Endothelial cell of umbilical vein (primary cell): ENCODE results near the gene MAGEA11. TPM values are rescaled to one million over a fixed set of nuclear protein-coding genes. Genes with fewer than 3 reads are reported as not detected.
"Not testable (repeated sequence)": the region's sequence is repeated elsewhere in the genome, so short reads cannot be mapped to it uniquely, and the experiment has no call there.

Source experiments
- BruUV-seq: library from RNA; stranded (reverse); fragments of 400-500 nt; replicated peaks from 2 replicates; lab custom pipeline; 2021; lab: Mats Ljungman, UMichigan
- CTCF ChIA-PET: fragments of 300-600, 350-600 bp; sonication (Branson Sonifier 250); formaldehyde crosslinking; loops from one replicate; lab custom pipeline; 2021; ENCODE audit warnings: antibody characterized with exemption, inconsistent platforms; lab: Charles Lee
- POLR2A ChIA-PET: fragments of 300-600, 350-600 bp; sonication (Branson Sonifier 250); formaldehyde crosslinking; loops from one replicate; lab custom pipeline; 2021; ENCODE audit warnings: antibody characterized with exemption, inconsistent platforms; lab: Charles Lee
- DNase-seq: peaks from one replicate; pipeline ENCODE4 v3.0.0-alpha.2; 2011; ENCODE audit warnings: low read depth, low spot score
- FAIRE-seq: peaks from 2 replicates; lab custom pipeline; 2011; peaks lifted over from hg19 to GRCh38; lab: Jason Lieb, UNC
- H2AFZ ChIP-seq: 2 replicates; pipeline ENCODE4 v1.6.0; 2012; ENCODE audit warnings: low read depth, low read length, control low read depth, inconsistent platforms
- H3K27ac ChIP-seq: 2 replicates; pipeline ENCODE4 v1.5.1; 2011; ENCODE audit warnings: low read depth, mild to moderate bottlenecking, control low read depth, low read length, moderate library complexity; ENCODE audit not compliant: insufficient read depth
- H3K27me3 ChIP-seq, 2 experiments: 2 replicates each; pipeline versions ENCODE4 v1.6.0 to v1.6.1; 2011; ENCODE audit warnings: low read length in 2 of 2, mixed read lengths in 1 of 2; ENCODE audit not compliant: control insufficient read depth in 2 of 2, insufficient read depth in 2 of 2
- H3K36me3 ChIP-seq, 2 experiments: 2 replicates in 1 of 2; 3 replicates in 1 of 2; pipeline ENCODE4 v1.5.1; 2011; ENCODE audit warnings: low read length in 2 of 2, mild to moderate bottlenecking in 1 of 2, moderate library complexity in 1 of 2; ENCODE audit not compliant: control insufficient read depth in 2 of 2, insufficient read depth in 2 of 2; ENCODE audit errors: extremely low read depth in 1 of 2
- H3K4me1 ChIP-seq: 3 replicates; pipeline ENCODE4 v1.5.1; 2011; ENCODE audit warnings: mild to moderate bottlenecking, low read length; ENCODE audit not compliant: control insufficient read depth, insufficient read depth; ENCODE audit errors: extremely low read depth
- H3K4me2 ChIP-seq: 2 replicates; pipeline ENCODE4 v1.6.1; 2011; ENCODE audit warnings: low read length, control low read depth, mixed read lengths; ENCODE audit not compliant: insufficient read depth
- H3K4me3 ChIP-seq, 3 experiments: fragments of 200-600 bp in 1 of 3; sonication (generic), shearing (Covaris generic) in 1 of 3; replicated peaks in 1 of 3; 2 replicates each; pipeline ENCODE4 v1.5.1; 2011 to 2016; ENCODE audit warnings: control low read depth in 3 of 3, low read length in 3 of 3, mild to moderate bottlenecking in 2 of 3, inconsistent platforms in 1 of 3, low read depth in 1 of 3, moderate library complexity in 1 of 3; ENCODE audit not compliant: insufficient read depth in 1 of 3
- H3K79me2 ChIP-seq: 2 replicates; pipeline ENCODE4 v1.6.0; 2012; ENCODE audit warnings: low read length, inconsistent platforms; ENCODE audit not compliant: control insufficient read depth, insufficient read depth
- H3K9ac ChIP-seq: replicated peaks from 2 replicates; pipeline ENCODE3; 2011; ENCODE audit warnings: low read length, control low read depth; ENCODE audit not compliant: insufficient read depth; ENCODE audit errors: extremely low read depth
- H3K9me1 ChIP-seq: replicated peaks from 3 replicates; pipeline ENCODE4 v1.6.0; 2011; ENCODE audit warnings: mild to moderate bottlenecking, low read length; ENCODE audit not compliant: control insufficient read depth, insufficient read depth; ENCODE audit errors: extremely low read depth
- H3K9me3 ChIP-seq: replicated peaks from 2 replicates; pipeline ENCODE4 v1.5.1; 2012; ENCODE audit warnings: low read length, inconsistent platforms; ENCODE audit not compliant: control insufficient read depth, insufficient read depth
- H4K20me1 ChIP-seq: replicated peaks from 2 replicates; pipeline ENCODE3; 2011; ENCODE audit warnings: mild to moderate bottlenecking, low read length; ENCODE audit not compliant: control insufficient read depth, insufficient read depth; ENCODE audit errors: extremely low read depth
- FOS ChIP-seq: IDR thresholded peaks from 2 replicates; pipeline ENCODE4 v1.6.1; 2011; ENCODE audit warnings: mild to moderate bottlenecking, low read length, moderate library complexity, borderline replicate concordance; ENCODE audit not compliant: insufficient read depth
- MAX ChIP-seq: IDR thresholded peaks from 2 replicates; pipeline ENCODE4 v1.6.1; 2011; ENCODE audit not compliant: insufficient read depth, insufficient read length
- MYC ChIP-seq: IDR thresholded peaks from one replicate; pipeline ENCODE4 v1.6.1; 2011; ENCODE audit warnings: mild to moderate bottlenecking, low read depth, low read length
- POLR2A ChIP-seq: IDR thresholded peaks from 2 replicates; pipeline ENCODE4 v1.6.1; 2012; ENCODE audit warnings: low read depth, mild to moderate bottlenecking, control low read depth, low read length
- dilution Hi-C: fragments of 300-500 bp; cut with MboI; formaldehyde crosslinking; loops from one replicate; pipeline ENCODE4 v1.15.0; 2019; ENCODE audit warnings: low sequenced_read_pairs; ENCODE audit not compliant: extremely low pct_ligation_motif_present
- intact Hi-C: fragments of 100-400 bp; cut with micrococcal nuclease; formaldehyde crosslinking; loops from one replicate; pipeline ENCODE4 v1.10.0; 2022
- polyA plus RNA-seq, 4 experiments: library from polyadenylated mRNA; depleted of rRNA in 3 of 4; stranded (reverse) in 3 of 4; unstranded in 1 of 4; fragments of >200 nt; gene quantifications; 2 replicates each; pipeline versions ENCODE4 v1.2.1 to v1.2.3, GENCODE V29; 2011 to 2012; ENCODE audit warnings: missing spikeins in 1 of 4
- total RNA-seq: library from RNA; stranded (reverse); gene quantifications from 2 replicates; pipeline ENCODE4 v1.2.3, GENCODE V29; 2021
- TF ChIP-seq, protein P1 (sequence below), 2 donors: IDR thresholded peaks; 1 replicate in 1 of 2; 2 replicates in 1 of 2; pipeline ENCODE4 v1.5.1; 2011; ENCODE audit warnings: low read length in 2 of 2, mild to moderate bottlenecking in 2 of 2, moderate library complexity in 2 of 2, control low read depth in 1 of 2, inconsistent platforms in 1 of 2, low read depth in 1 of 2; ENCODE audit not compliant: insufficient read depth in 1 of 2; ENCODE audit errors: extremely low read depth in 1 of 2

The MAGEA11 gene
- total and polyA plus RNA-seq, 2 donors (not counting 3 experiments of a cell fraction or from before 2014, with no cell fraction given) = not detected

GRCh38 chrX:149721778-149722177 is 9.9 kb downstream of the MAGEA11 start:
- Histone ChIP-seq H3K4me2 (no peak overlapping the region), H3K9me3 (no peaks in the 10 kb centered on the region), H3K4me1 (no peaks in the 10 kb centered on the region), H2AFZ (no peak overlapping the region), H3K36me3 (no peaks in the 10 kb centered on the region), H3K4me3 (no peak overlapping the region), H3K9me1 (no peaks in the 10 kb centered on the region), H3K27ac (no peak overlapping the region), H3K9ac (no peak overlapping the region), H3K27me3 (peaks cover 0 to 3% of the 10 kb centered on the region in 2 experiments), H4K20me1 (no peaks in the 10 kb centered on the region), H3K79me2 (no peaks in the 10 kb centered on the region)
- no peak for TF ChIP-seq MYC
- no peak for TF ChIP-seq MAX
- TF ChIP-seq, protein P1, sequence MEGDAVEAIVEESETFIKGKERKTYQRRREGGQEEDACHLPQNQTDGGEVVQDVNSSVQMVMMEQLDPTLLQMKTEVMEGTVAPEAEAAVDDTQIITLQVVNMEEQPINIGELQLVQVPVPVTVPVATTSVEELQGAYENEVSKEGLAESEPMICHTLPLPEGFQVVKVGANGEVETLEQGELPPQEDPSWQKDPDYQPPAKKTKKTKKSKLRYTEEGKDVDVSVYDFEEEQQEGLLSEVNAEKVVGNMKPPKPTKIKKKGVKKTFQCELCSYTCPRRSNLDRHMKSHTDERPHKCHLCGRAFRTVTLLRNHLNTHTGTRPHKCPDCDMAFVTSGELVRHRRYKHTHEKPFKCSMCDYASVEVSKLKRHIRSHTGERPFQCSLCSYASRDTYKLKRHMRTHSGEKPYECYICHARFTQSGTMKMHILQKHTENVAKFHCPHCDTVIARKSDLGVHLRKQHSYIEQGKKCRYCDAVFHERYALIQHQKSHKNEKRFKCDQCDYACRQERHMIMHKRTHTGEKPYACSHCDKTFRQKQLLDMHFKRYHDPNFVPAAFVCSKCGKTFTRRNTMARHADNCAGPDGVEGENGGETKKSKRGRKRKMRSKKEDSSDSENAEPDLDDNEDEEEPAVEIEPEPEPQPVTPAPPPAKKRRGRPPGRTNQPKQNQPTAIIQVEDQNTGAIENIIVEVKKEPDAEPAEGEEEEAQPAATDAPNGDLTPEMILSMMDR (IDR thresholded peaks at IDR 0.05; ENCODE audit: extremely low read depth in 1 of 2, insufficient read depth in 1 of 2, low read depth in 1 of 2, low read length in 2 of 2) = no peak
- TF ChIP-seq POLR2A = no peak
- no peak for TF ChIP-seq FOS
- DNase-seq = no peak
- intact Hi-C loops = no loop called here
- ChIA-PET POLR2A (no interaction called here), CTCF (no interaction called here)
- dilution Hi-C loops = no loop called here
- FAIRE-seq = no peak
- BruUV-seq = no TSS peak

DNA sequence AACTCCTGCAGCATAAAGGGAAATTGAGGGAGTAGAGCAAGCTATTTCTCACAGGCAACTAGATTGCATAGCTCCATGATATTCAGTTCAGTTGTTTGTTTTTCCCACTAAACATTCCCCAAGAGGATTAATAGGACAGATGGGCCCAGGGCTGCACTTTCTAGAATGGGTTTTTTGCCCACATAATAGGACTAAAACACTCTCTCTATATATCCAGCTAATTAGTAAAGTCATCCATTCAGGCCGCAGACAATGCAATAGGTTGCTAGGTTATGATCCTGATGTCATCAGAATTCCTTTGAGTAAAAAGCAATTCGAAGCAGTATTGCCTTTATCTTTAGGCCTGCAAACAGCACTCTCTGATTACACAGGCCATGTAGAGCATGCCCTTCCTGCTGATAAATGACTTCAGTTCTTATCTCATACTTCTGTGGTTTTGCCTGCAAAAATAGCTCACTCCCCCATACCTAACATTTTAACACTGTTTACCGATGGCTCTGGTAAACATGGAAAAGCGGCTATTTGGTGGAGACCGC is 11.8 kb downstream of the MAGEA11 start:
- H3K79me2 ChIP-seq, BruUV-seq, POLR2A ChIA-PET, dilution Hi-C loops, H3K4me3 ChIP-seq, H4K20me1 ChIP-seq, H3K9me3 ChIP-seq, intact Hi-C loops, CTCF ChIA-PET, FAIRE-seq, H3K27ac ChIP-seq, DNase-seq, H3K27me3 ChIP-seq, H3K4me1 ChIP-seq, H2AFZ ChIP-seq, H3K9ac ChIP-seq, H3K4me2 ChIP-seq, H3K9me1 ChIP-seq, H3K36me3 ChIP-seq: not testable (repeated sequence)

DNA sequence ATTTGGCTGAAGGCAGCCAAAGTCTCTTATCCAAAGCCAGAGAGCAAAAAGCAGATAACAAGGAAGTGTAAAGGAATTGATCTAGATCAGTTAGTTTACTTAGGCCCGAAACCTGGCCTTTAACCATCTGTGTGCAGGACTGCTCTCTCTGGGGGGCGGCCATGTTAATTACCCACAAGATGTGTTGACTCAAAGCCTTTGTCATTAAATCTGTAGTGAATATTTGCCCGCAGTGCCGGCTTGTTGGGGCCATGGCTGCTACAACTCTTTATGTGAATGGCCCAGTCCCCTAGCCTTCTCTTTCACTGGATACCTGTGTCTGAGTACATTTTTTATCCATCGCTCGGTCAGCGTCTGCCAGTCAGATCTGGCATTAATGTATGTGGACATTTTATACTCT is 15.4 kb downstream of the MAGEA11 start:
- BruUV-seq, H3K4me2 ChIP-seq, DNase-seq, H3K9ac ChIP-seq, H3K36me3 ChIP-seq, H4K20me1 ChIP-seq, FAIRE-seq, H3K4me3 ChIP-seq, H3K9me1 ChIP-seq, H3K27me3 ChIP-seq, POLR2A ChIA-PET, intact Hi-C loops, H3K4me1 ChIP-seq, H3K9me3 ChIP-seq, CTCF ChIA-PET, H3K27ac ChIP-seq, H2AFZ ChIP-seq, H3K79me2 ChIP-seq, dilution Hi-C loops: not testable (repeated sequence)
